GM23338 (cell line): ENCODE measurements around the gene MARCKSL1. TPM values are rescaled to one million over a fixed set of nuclear protein-coding genes. Genes with fewer than 3 reads are reported as not detected.
A peak's percentile ranks its signal among the peaks of the same experiment; 100 is the strongest.

Experiments used
- ATAC-seq: fragments of 200-7000 bp; cut with Tn5 transposase; 3 replicates; pipeline ENCODE4 v1.9.1; 2020
- DNase-seq: peaks from one replicate; pipeline ENCODE4 v3.0.0-alpha.2; 2015; ENCODE audit warnings: low spot score
- H2AFZ ChIP-seq: fragments of 200-600 bp; sonication (generic); 2 replicates; pipeline ENCODE4 v1.8.0; 2016; ENCODE audit warnings: antibody characterized with exemption, mild to moderate bottlenecking, moderate library complexity
- H3F3A ChIP-seq: fragments of 200-600 bp; sonication (generic); replicated peaks from 2 replicates; pipeline ENCODE4 v1.8.0; 2017; ENCODE audit warnings: antibody characterized with exemption, mixed run types, low read depth
- H3K27ac ChIP-seq: fragments of 200-600 bp; sonication (generic); 2 replicates; pipeline ENCODE4 v1.6.1; 2016; ENCODE audit warnings: low read depth
- H3K27me3 ChIP-seq: fragments of 200-600 bp; sonication (generic); 2 replicates; pipeline ENCODE4 v1.8.0; 2016; ENCODE audit warnings: mild to moderate bottlenecking, mixed run types, moderate library complexity; ENCODE audit not compliant: insufficient read depth
- H3K36me3 ChIP-seq: fragments of 200-600 bp; sonication (generic); 2 replicates; pipeline ENCODE4 v1.8.0; 2016; ENCODE audit warnings: mild to moderate bottlenecking; ENCODE audit not compliant: insufficient read depth
- H3K4me1 ChIP-seq: fragments of 200-600 bp; sonication (generic); 2 replicates; pipeline ENCODE4 v1.8.0; 2016; ENCODE audit warnings: mild to moderate bottlenecking, moderate library complexity; ENCODE audit not compliant: insufficient read depth
- H3K4me2 ChIP-seq: fragments of 200-600 bp; sonication (generic); 2 replicates; pipeline ENCODE4 v1.7.1; 2017; ENCODE audit warnings: mixed run types
- H3K4me3 ChIP-seq: fragments of 200-600 bp; sonication (generic); 2 replicates; pipeline ENCODE4 v1.6.1; 2016; ENCODE audit warnings: mixed run types
- H3K79me2 ChIP-seq: fragments of 200-600 bp; sonication (generic); replicated peaks from 2 replicates; pipeline ENCODE4 v1.8.0; 2017; ENCODE audit warnings: mild to moderate bottlenecking; ENCODE audit not compliant: insufficient read depth
- H3K9me2 ChIP-seq: fragments of 200-600 bp; sonication (generic); 2 replicates; pipeline ENCODE4 v1.8.0; 2017; ENCODE audit not compliant: insufficient read depth
- H4K20me1 ChIP-seq: fragments of 200-600 bp; sonication (generic); replicated peaks from 2 replicates; pipeline ENCODE4 v1.8.0; 2017; ENCODE audit warnings: mild to moderate bottlenecking; ENCODE audit not compliant: insufficient read depth
- H3K27ac Mint-ChIP-seq: 2 replicates; pipeline ENCODE4 v1.8.0; 2020; ENCODE audit warnings: inconsistent platforms, mild to moderate bottlenecking, moderate library complexity, mixed read lengths
- H3K27me3 Mint-ChIP-seq: 3 replicates; pipeline ENCODE4 v1.8.0; 2022; ENCODE audit warnings: low read depth, mild to moderate bottlenecking, moderate library complexity, mixed read lengths, inconsistent platforms; ENCODE audit not compliant: insufficient read depth, poor library complexity
- H3K36me3 Mint-ChIP-seq: 3 replicates; pipeline ENCODE4 v1.8.0; 2021; ENCODE audit warnings: low read depth, mild to moderate bottlenecking, inconsistent platforms, moderate library complexity, mixed read lengths
- H3K4me1 Mint-ChIP-seq: 3 replicates; pipeline ENCODE4 v1.8.0; 2020; ENCODE audit warnings: mild to moderate bottlenecking, inconsistent platforms, mixed read lengths
- H3K4me3 Mint-ChIP-seq: 3 replicates; pipeline ENCODE4 v1.8.0; 2021; ENCODE audit warnings: moderate library complexity, mild to moderate bottlenecking, inconsistent platforms, mixed read lengths
- H3K9me3 Mint-ChIP-seq: 3 replicates; pipeline ENCODE4 v1.8.0; 2020; ENCODE audit warnings: moderate library complexity, mild to moderate bottlenecking, inconsistent platforms, mixed read lengths
- CREB1 ChIP-seq: fragments of 250-450 bp; sonication (Bioruptor Pico); IDR thresholded peaks from 2 replicates; pipeline ENCODE4 v1.5.0; 2020; ENCODE audit warnings: low read depth, mild to moderate bottlenecking, moderate library complexity
- CTCF ChIP-seq, 2 experiments: fragments of 200-600 bp in 1 of 2; sonication (generic) in 1 of 2; conservative IDR thresholded peaks; 2 replicates each; pipeline versions ENCODE4 v1.5.1 to v1.6.1; 2016 to 2017; ENCODE audit warnings: antibody characterized with exemption in 2 of 2, low read depth in 2 of 2, mild to moderate bottlenecking in 2 of 2, moderate library complexity in 1 of 2
- EZH2 ChIP-seq: fragments of 200-600 bp; sonication (generic); IDR thresholded peaks from one replicate; pipeline ENCODE4 v1.8.0; 2017; ENCODE audit warnings: antibody characterized with exemption, mild to moderate bottlenecking, low read depth; ENCODE audit not compliant: unreplicated experiment
- NANOG ChIP-seq: IDR thresholded peaks from 2 replicates; pipeline ENCODE4 v1.6.1; 2016; ENCODE audit warnings: antibody characterized with exemption, borderline replicate concordance
- POLR2AphosphoS5 ChIP-seq: IDR thresholded peaks from 2 replicates; pipeline ENCODE4 v1.6.1; 2016; ENCODE audit warnings: antibody characterized with exemption, low read depth
- STAT1 ChIP-seq: IDR thresholded peaks from one replicate; pipeline ENCODE4 v1.6.1; 2016; ENCODE audit warnings: antibody characterized with exemption; ENCODE audit not compliant: unreplicated experiment
- polyA plus RNA-seq: library from polyadenylated mRNA; unstranded; fragments of >200 nt; fragmentation: Nextera tagmentation; extraction: Ambion mirVana; gene quantifications from 2 replicates; pipeline ENCODE4 v1.2.1, GENCODE V29; 2016
- total RNA-seq: library from RNA; depleted of rRNA; stranded (reverse); fragments of >200 nt; shearing (Covaris generic); gene quantifications from 2 replicates; pipeline ENCODE4 v1.2.3, GENCODE V29; 2014

The MARCKSL1 gene
- total and polyA plus RNA-seq, 2 experiments from 2014 or later, result 329 to 553 TPM

GRCh38 chr1:32351399-32352238 is 15.6 kb upstream of the MARCKSL1 start:
- peaks cover 18% of the 10 kb centered on the region for H3K4me1 Mint-ChIP-seq
- no peaks in the 10 kb centered on the region for H3K79me2 ChIP-seq
- H3K9me3 Mint-ChIP-seq, result peaks cover 18% of the 10 kb centered on the region
- peaks cover 7% of the 10 kb centered on the region for H3K36me3 Mint-ChIP-seq
- H3K27me3 Mint-ChIP-seq, result peaks cover 22% of the 10 kb centered on the region
- H4K20me1 ChIP-seq, result no peaks in the 10 kb centered on the region
- H2AFZ ChIP-seq, result peak overlapping the region; percentile 93
- peak overlapping the region; percentile 88; the same call in 1 of the 2 replicates for H3K27ac Mint-ChIP-seq
- peak overlapping the region; percentile 78 for H3K4me3 ChIP-seq
- peaks cover 10% of the 10 kb centered on the region; the same call in 1 of the 2 replicates for H3F3A ChIP-seq
- peak overlapping the region; percentile 81 for H3K4me3 Mint-ChIP-seq
- peak overlapping the region; percentile 88 for H3K4me2 ChIP-seq
- ATAC-seq, result peak; percentile 93
- H3K27ac ChIP-seq, result peak overlapping the region; percentile 87; the same call in 1 of the 2 replicates
- no peaks in the 10 kb centered on the region; the same call in 1 of the 2 replicates for H3K4me1 ChIP-seq
- H3K9me2 ChIP-seq, result peaks cover 10% of the 10 kb centered on the region; the same call in 1 of the 2 replicates
- DNase-seq, result peak; percentile 99
- peaks cover 17% of the 10 kb centered on the region for H3K27me3 ChIP-seq
- no peaks in the 10 kb centered on the region for H3K36me3 ChIP-seq
- TF ChIP-seq EZH2 (no peak), CREB1 (CRISPR knock-in tag) (peak; percentile 54; the same call in 1 of the 2 replicates), POLR2AphosphoS5 (peak; percentile 82), CTCF (conservative IDR thresholded peaks at IDR 0.05; ENCODE audit: low read depth in 2 of 2) (peak in 1 of 2 experiments; percentile 20; a peak in 1 of 4 replicates)

- H3K36me3 Mint-ChIP-seq, result peaks cover 7% of the 10 kb centered on the region
- ATAC-seq (peak; percentile 48), DNase-seq (peak; percentile 85)
- Histone ChIP-seq H3K4me1 (no peaks in the 10 kb centered on the region; the same call in 1 of the 2 replicates), H4K20me1 (no peaks in the 10 kb centered on the region), H3K9me2 (peaks cover 10% of the 10 kb centered on the region; the same call in 1 of the 2 replicates), H3K36me3 (no peaks in the 10 kb centered on the region), H3K79me2 (no peaks in the 10 kb centered on the region), H3K27ac (no peak overlapping the region), H3K4me3 (peak overlapping the region; percentile 78), H3F3A (peaks cover 10% of the 10 kb centered on the region; the same call in 1 of the 2 replicates), H3K4me2 (peak overlapping the region; percentile 70), H3K27me3 (peaks cover 17% of the 10 kb centered on the region), H2AFZ (peak overlapping the region; percentile 93; the same call in 1 of the 2 replicates)
- TF ChIP-seq NANOG, result no peak
- TF ChIP-seq EZH2, result no peak
- peak; percentile 49 to 59 for TF ChIP-seq CTCF (conservative IDR thresholded peaks at IDR 0.05; ENCODE audit: low read depth in 2 of 2)
- TF ChIP-seq STAT1, result peak; percentile 83
- peak overlapping the region; percentile 81 for H3K4me3 Mint-ChIP-seq
- H3K27me3 Mint-ChIP-seq, result peaks cover 22% of the 10 kb centered on the region
- H3K9me3 Mint-ChIP-seq, result peaks cover 18% of the 10 kb centered on the region
- peak overlapping the region; percentile 88; the same call in 1 of the 2 replicates for H3K27ac Mint-ChIP-seq
- H3K4me1 Mint-ChIP-seq, result peaks cover 18% of the 10 kb centered on the region
These were observed 14.9 kb upstream of the MARCKSL1 start for GRCh38 chr1:32350785-32351398.
